Thyroid gland (tissue), 4 donors: ENCODE results near the gene CRELD1. TPM values are rescaled to one million over a fixed set of nuclear protein-coding genes. Genes with fewer than 3 reads are reported as not detected.

Experiments
- DNase-seq, 2 donors: peaks; one replicate each; pipeline ENCODE4 v3.0.0-alpha.2; 2019
- H3K27ac ChIP-seq, 3 donors: fragments of 200-600 bp; sonication (generic); 1 replicate in 2 of 3; 2 replicates in 1 of 3; pipeline ENCODE4 v1.5.1; 2016 to 2019; ENCODE audit warnings: mild to moderate bottlenecking in 1 of 3, moderate library complexity in 1 of 3
- H3K27me3 ChIP-seq: fragments of 200-600 bp; sonication (generic); one replicate; pipeline ENCODE4 v1.5.1; 2019
- H3K36me3 ChIP-seq, 2 donors: fragments of 200-600 bp; sonication (generic); one replicate each; pipeline ENCODE4 v1.5.1; 2016 to 2019
- H3K4me1 ChIP-seq, 2 donors: fragments of 200-600 bp; sonication (generic); one replicate each; pipeline ENCODE4 v1.5.1; 2017 to 2019
- H3K4me3 ChIP-seq, 3 donors: fragments of 200-600 bp; sonication (generic); replicated peaks in 1 of 3; 1 replicate in 2 of 3; 2 replicates in 1 of 3; pipeline ENCODE4 v1.5.1; 2016; ENCODE audit warnings: mild to moderate bottlenecking in 1 of 3
- H3K9me3 ChIP-seq: fragments of 200-600 bp; sonication (generic); one replicate; pipeline ENCODE4 v1.5.1; 2017
- CTCF ChIP-seq, 6 experiments: fragments of 200-600 bp in 3 of 6; fragments of 450-650 bp in 3 of 6; sonication (generic) in 3 of 6; IDR thresholded peaks; one replicate each; pipeline ENCODE4 v1.5.1; 2016 to 2019; ENCODE audit warnings: antibody characterized with exemption in 6 of 6, mild to moderate bottlenecking in 2 of 6, inconsistent platforms in 1 of 6, moderate library complexity in 1 of 6
- POLR2A ChIP-seq, 2 donors: fragments of 450-650 bp; IDR thresholded peaks; one replicate each; pipeline ENCODE4 v1.6.1; 2017; ENCODE audit warnings: antibody characterized with exemption in 2 of 2, mild to moderate bottlenecking in 2 of 2, moderate library complexity in 1 of 2
- WGBS, 2 donors: methylation state at CpG; one replicate each; pipeline ENCODE4 v1.1.5; 2017; 5-methylcytosine and 5-hydroxymethylcytosine counted together
- intact Hi-C: fragments of 100-400 bp; cut with DNase I; formaldehyde crosslinking; loops from one replicate; pipeline ENCODE4 v1.15.1; 2023
- total RNA-seq, 4 donors: library from RNA; depleted of rRNA; stranded (reverse); fragments of >200 nt; gene quantifications; one replicate each; pipeline ENCODE4 v1.2.3, GENCODE V29; 2016

Gene CRELD1
- total RNA-seq, 4 donors from 2014 or later: 57.3 to 192 (median 96.7) TPM

- no peak for DNase-seq
- Histone ChIP-seq H3K27me3 (no peaks in the 10 kb centered on the region), H3K27ac (no peak overlapping the region), H3K36me3 (no peaks in the 10 kb centered on the region), H3K9me3 (no peaks in the 10 kb centered on the region), H3K4me3 (peak overlapping the region in 1 of 3 donors; percentile 51), H3K4me1 (peaks cover 25 to 46% of the 10 kb centered on the region in 2 donors)
- TF ChIP-seq POLR2A (IDR thresholded peaks at IDR 0.05): no peak
- intact Hi-C loops: no loop called here
- 27 to 31% methylated on average over 9 to 10 of the region's 10 CpGs for WGBS, 2 donors
These were observed 17.9 kb downstream of the CRELD1 start for GRCh38 chr3:9951598-9951961.

GRCh38 chr3:9951962-9952805 is 18.6 kb downstream of the CRELD1 start, which contains the start of gene PRRT3:
PRRT3 (minus strand) TSS chr3:9952408; CDS start chr3:9950115, 2,293 bp downstream.
- no peak within 1 kb of the TSS for H3K27ac ChIP-seq
- peak; percentile 40 to 51 for DNase-seq
- H3K36me3 ChIP-seq: no peaks in the 10 kb centered on the region
- H3K4me3 ChIP-seq: peak within 1 kb of the TSS; percentile 40 to 51 (median 40)
- no peaks in the 10 kb centered on the region for H3K9me3 ChIP-seq
- no peak for TF ChIP-seq CTCF (IDR thresholded peaks at IDR 0.05)
- no peak for TF ChIP-seq POLR2A (IDR thresholded peaks at IDR 0.05)
- WGBS, 2 donors: 4% methylated on average over 43 to 45 of the region's 52 CpGs
- intact Hi-C loops: no loop called here
- H3K27me3 ChIP-seq: no peaks in the 10 kb centered on the region
- peaks cover 25 to 48% of the 10 kb centered on the region in 2 donors for H3K4me1 ChIP-seq

GRCh38 chr3:9955067-9955502 is 21.5 kb downstream of the CRELD1 start:
- TF ChIP-seq POLR2A (IDR thresholded peaks at IDR 0.05) (no peak), CTCF (IDR thresholded peaks at IDR 0.05) (no peak)
- WGBS, 2 donors: 43 to 50% methylated on average over 12 of the region's 12 CpGs
- peak in 1 of 2 donors; percentile 20 for DNase-seq
- Histone ChIP-seq H3K27ac (peak overlapping the region in 1 of 3 donors; percentile 54), H3K27me3 (no peaks in the 10 kb centered on the region), H3K4me1 (peaks cover 19 to 39% of the 10 kb centered on the region in 2 donors), H3K36me3 (no peaks in the 10 kb centered on the region), H3K4me3 (no peak overlapping the region), H3K9me3 (no peaks in the 10 kb centered on the region)
- intact Hi-C loops: no loop called here

GRCh38 chr3:9955611-9956352 is 22.1 kb downstream of the CRELD1 start:
- Histone ChIP-seq H3K9me3 (no peaks in the 10 kb centered on the region), H3K4me3 (no peak overlapping the region), H3K27me3 (no peaks in the 10 kb centered on the region), H3K36me3 (no peaks in the 10 kb centered on the region), H3K4me1 (peaks cover 19 to 39% of the 10 kb centered on the region in 2 donors), H3K27ac (peak overlapping the region; percentile 26 to 48 (median 45))
- TF ChIP-seq POLR2A (IDR thresholded peaks at IDR 0.05) (no peak), CTCF (IDR thresholded peaks at IDR 0.05) (no peak)
- intact Hi-C loops: no loop called here
- 69 to 80% methylated on average over 5 of the region's 5 CpGs for WGBS, 2 donors
- peak in 1 of 2 donors; percentile 31 for DNase-seq

GRCh38 chr3:9957214-9957613 is 23.6 kb downstream of the CRELD1 start:
- no peak for TF ChIP-seq CTCF (IDR thresholded peaks at IDR 0.05)
- no peaks in the 10 kb centered on the region for H3K9me3 ChIP-seq
- no peak for DNase-seq
- H3K4me1 ChIP-seq: peaks cover 13 to 29% of the 10 kb centered on the region in 2 donors
- H3K36me3 ChIP-seq: no peaks in the 10 kb centered on the region
- H3K27me3 ChIP-seq: no peaks in the 10 kb centered on the region
- no peak overlapping the region for H3K27ac ChIP-seq
- intact Hi-C loops: no loop called here
- no peak overlapping the region for H3K4me3 ChIP-seq
- 57 to 62% methylated on average over 5 of the region's 5 CpGs for WGBS, 2 donors
